K562 (cell line): ENCODE data around the gene AP1M1. TPM values are rescaled to one million over a fixed set of nuclear protein-coding genes. Genes with fewer than 3 reads are reported as not detected.

Experiments
- ATAC-seq: fragments of 200-7000 bp; cut with Tn5 transposase; 3 replicates; pipeline ENCODE4 v1.9.1; 2020; ENCODE audit warnings: moderate library complexity
- BruUV-seq: library from RNA; stranded (reverse); fragments of 400-500 nt; replicated peaks from 2 replicates; lab custom pipeline; 2021; lab: Mats Ljungman, UMichigan
- CTCF ChIA-PET: fragments of 300-600 bp; formaldehyde crosslinking; extraction: SDS; loops from one replicate; lab custom pipeline; 2021; ENCODE audit warnings: low intra/inter-chr PET ratio; lab: Yijun Ruan, JAX
- POLR2A ChIA-PET: fragments of 300-600, 350-650 bp; sonication (Branson Sonifier 250); formaldehyde crosslinking; extraction: SDS; loops from one replicate; lab custom pipeline; 2021; ENCODE audit warnings: antibody characterized with exemption, inconsistent platforms; lab: Yijun Ruan, JAX
- DNase-seq, 4 experiments: peaks; one replicate each; pipeline versions ENCODE4 v3.0.0 to v3.0.0-alpha.2; 2011 to 2018; ENCODE audit warnings: low spot score in 3 of 4, mixed read lengths in 3 of 4; ENCODE audit errors: extremely low read depth in 1 of 4
- FAIRE-seq: peaks from 2 replicates; lab custom pipeline; 2011; peaks lifted over from hg19 to GRCh38; lab: Jason Lieb, UNC
- H2AFZ ChIP-seq: 2 replicates; pipeline ENCODE4 v1.6.0; 2011; ENCODE audit warnings: low read depth, low read length, control low read depth, inconsistent platforms
- H3K27ac ChIP-seq: fragments of 200-600 bp; 3 replicates; pipeline ENCODE4 v1.8.0; 2011; ENCODE audit warnings: low read depth, mild to moderate bottlenecking, control low read depth, inconsistent platforms, low read length, moderate library complexity, mixed read lengths; ENCODE audit errors: extremely low read depth
- H3K27me3 ChIP-seq, 2 experiments: fragments of 300-600 bp in 1 of 2; 2 replicates in 1 of 2; 3 replicates in 1 of 2; pipeline versions ENCODE4 v1.6.0 to v1.8.0; 2011; ENCODE audit warnings: inconsistent platforms in 2 of 2, low read length in 2 of 2, mild to moderate bottlenecking in 1 of 2, mixed read lengths in 1 of 2, moderate library complexity in 1 of 2; ENCODE audit not compliant: control insufficient read depth in 2 of 2, insufficient read depth in 2 of 2
- H3K36me3 ChIP-seq: fragments of 300-600 bp; 3 replicates; pipeline ENCODE4 v1.8.0; 2011; ENCODE audit warnings: mild to moderate bottlenecking, low read length, inconsistent platforms; ENCODE audit not compliant: control insufficient read depth, insufficient read depth
- H3K4me1 ChIP-seq, 2 experiments: fragments of 200-600 bp in 1 of 2; replicated peaks in 1 of 2; 2 replicates in 1 of 2; 3 replicates in 1 of 2; pipeline versions ENCODE4 v1.5.1 to v1.8.0; 2011; ENCODE audit warnings: inconsistent platforms in 2 of 2, low read length in 2 of 2, mild to moderate bottlenecking in 1 of 2, mixed read lengths in 1 of 2, moderate library complexity in 1 of 2; ENCODE audit not compliant: control insufficient read depth in 2 of 2, insufficient read depth in 2 of 2
- H3K4me2 ChIP-seq: 2 replicates; pipeline ENCODE4 v1.6.1; 2011; ENCODE audit warnings: low read length, control low read depth, inconsistent platforms, mixed read lengths; ENCODE audit not compliant: insufficient read depth
- H3K4me3 ChIP-seq: fragments of 200-600 bp; sonication (generic), shearing (Covaris generic); 2 replicates; pipeline ENCODE4 v1.5.1; 2016; ENCODE audit warnings: control low read depth, inconsistent platforms
- H3K79me2 ChIP-seq: fragments of 200-600 bp; 3 replicates; pipeline ENCODE4 v1.8.0; 2011; ENCODE audit warnings: low read length, inconsistent platforms; ENCODE audit not compliant: control insufficient read depth, insufficient read depth
- H3K9ac ChIP-seq, 2 experiments: 2 replicates each; pipeline versions ENCODE4 v1.6.0 to v1.6.1; 2011; ENCODE audit warnings: low read depth in 2 of 2, low read length in 2 of 2, control low read depth in 1 of 2, inconsistent platforms in 1 of 2, mild to moderate bottlenecking in 1 of 2, mixed read lengths in 1 of 2; ENCODE audit not compliant: insufficient read depth in 1 of 2
- H3K9me1 ChIP-seq: one replicate; pipeline ENCODE4 v1.6.0; 2011; ENCODE audit warnings: inconsistent platforms, mild to moderate bottlenecking, low read length, moderate library complexity; ENCODE audit not compliant: control insufficient read depth, insufficient read depth
- H3K9me3 ChIP-seq: replicated peaks from 2 replicates; pipeline ENCODE4 v1.5.1; 2011; ENCODE audit warnings: low read depth, low read length, inconsistent platforms; ENCODE audit not compliant: control insufficient read depth, insufficient read depth
- H4K20me1 ChIP-seq: replicated peaks from 2 replicates; pipeline ENCODE4 v1.6.1; 2011; ENCODE audit warnings: low read length, inconsistent platforms, mixed read lengths; ENCODE audit not compliant: control insufficient read depth, insufficient read depth
- ARID4B ChIP-seq: sonication (generic); formaldehyde crosslinking; IDR thresholded peaks from 2 replicates; pipeline ENCODE4 v1.8.0; 2022; ENCODE audit warnings: mild to moderate bottlenecking, missing genetic modification reagents
- CBFA2T2 ChIP-seq: fragments of 450-650 bp; conservative IDR thresholded peaks from 2 replicates; pipeline ENCODE4 v1.6.1; 2017; ENCODE audit warnings: mild to moderate bottlenecking
- E2F6 ChIP-seq, 2 experiments: IDR thresholded peaks; 2 replicates each; pipeline ENCODE4 v1.6.1; 2011; ENCODE audit warnings: borderline replicate concordance in 1 of 2, control low read depth in 1 of 2, low read depth in 1 of 2, low read length in 1 of 2, mild to moderate bottlenecking in 1 of 2, mixed read lengths in 1 of 2, moderate library complexity in 1 of 2; ENCODE audit not compliant: insufficient read depth in 1 of 2, insufficient read length in 1 of 2, poor library complexity in 1 of 2, severe bottlenecking in 1 of 2; ENCODE audit errors: extremely low read depth in 1 of 2
- FOXK2 ChIP-seq, 2 experiments: fragments of 450-650 bp; IDR thresholded peaks in 1 of 2; conservative IDR thresholded peaks in 1 of 2; 2 replicates each; pipeline ENCODE4 v1.6.1; 2016; ENCODE audit warnings: low read depth in 2 of 2, mild to moderate bottlenecking in 1 of 2
- NBN ChIP-seq: fragments of 450-650 bp; IDR thresholded peaks from 2 replicates; pipeline ENCODE4 v1.6.1; 2016; ENCODE audit warnings: low read depth, mild to moderate bottlenecking
- TOE1 ChIP-seq, 2 experiments: fragments of 450-650 bp in 1 of 2; sonication (generic) in 1 of 2; formaldehyde crosslinking in 1 of 2; IDR thresholded peaks; 2 replicates each; pipeline versions ENCODE4 v1.7.1 to v1.8.0; 2016 to 2022; ENCODE audit warnings: borderline replicate concordance in 2 of 2, mild to moderate bottlenecking in 2 of 2, antibody characterized with exemption in 1 of 2, inconsistent platforms in 1 of 2, low read depth in 1 of 2, missing genetic modification reagents in 1 of 2, moderate library complexity in 1 of 2
- U2AF1 ChIP-seq: fragments of 200-400 bp; formaldehyde crosslinking; optimal IDR thresholded peaks from 2 replicates; pipeline ENCODE3; 2017; ENCODE audit warnings: mild to moderate bottlenecking, low read depth, low read length, moderate library complexity
- ZC3H8 ChIP-seq: fragments of 450-650 bp; IDR thresholded peaks from 2 replicates; pipeline ENCODE4 v1.6.1; 2017
- ZNF12 ChIP-seq: sonication (generic); formaldehyde crosslinking; IDR thresholded peaks from 2 replicates; pipeline ENCODE4 v1.4.0; 2020; ENCODE audit warnings: mild to moderate bottlenecking, missing genetic modification reagents
- ZNF24 ChIP-seq: fragments of 450-650 bp; IDR thresholded peaks from 2 replicates; pipeline ENCODE4 v1.6.1; 2016
- ZNF282 ChIP-seq: sonication (generic); formaldehyde crosslinking; IDR thresholded peaks from 2 replicates; pipeline ENCODE4 v1.8.1; 2023; ENCODE audit warnings: missing genetic modification reagents
- ZNF778 ChIP-seq: fragments of 450-650 bp; formaldehyde crosslinking; IDR thresholded peaks from 2 replicates; pipeline ENCODE4 v1.4.0; 2020; ENCODE audit warnings: mild to moderate bottlenecking, moderate library complexity
- WGBS: fragments of 100-300 bp; shearing (Covaris generic); methylation state at CpG from one replicate; pipeline ENCODE4 v1.1.6; 2016; ENCODE audit warnings: low coverage, mixed read lengths; ENCODE audit not compliant: insufficient coverage; ENCODE audit errors: missing lambda C conversion rate; 5-methylcytosine and 5-hydroxymethylcytosine counted together
- in situ Hi-C: fragments of 300-500 bp; cut with MboI; formaldehyde crosslinking; loops from 4 replicates; pipeline ENCODE4 v1.15.0; 2018; ENCODE audit warnings: inconsistent platforms, mixed read lengths
- intact Hi-C: fragments of 100-400 bp; cut with micrococcal nuclease; formaldehyde crosslinking; loops from 2 replicates; pipeline ENCODE4 v1.14.2; 2022
- polyA plus RNA-seq, 8 experiments: library from polyadenylated mRNA; depleted of rRNA in 4 of 8; stranded (reverse) in 5 of 8; unstranded in 3 of 8; fragments of >200 nt; fragmentation: Nextera tagmentation in 2 of 8; fragmentation: Illumina TruSeq in 1 of 8; extraction: Ambion mirVana in 2 of 8; extraction: Trizol in 1 of 8; gene quantifications; 2 replicates each; pipeline versions ENCODE4 v1.2.1 to v1.2.3, GENCODE V29; 2011 to 2014; ENCODE audit warnings: inconsistent platforms in 1 of 8, missing spikeins in 1 of 8
- total RNA-seq, 7 experiments: library from RNA; depleted of rRNA in 6 of 7; stranded (reverse); fragments of >200 nt in 6 of 7; fragmentation: Illumina TruSeq in 2 of 7; extraction: Trizol in 2 of 7; gene quantifications; 2 replicates each; pipeline versions ENCODE4 v1.2.1 to v1.2.3, GENCODE V29; 2011 to 2021; ENCODE audit warnings: low replicate concordance in 1 of 7

Gene AP1M1
- total and polyA plus RNA-seq, 9 of the 15 experiments (the other 6 are each of a cell fraction or from before 2014, with no cell fraction given) = 0.87 to 56.2 (median 29.1) TPM

GRCh38 chr19:16224293-16225045, 26.8 kb downstream of the AP1M1 start (continued):
- TF ChIP-seq FOXK2 (conservative IDR thresholded peaks at IDR 0.05 in 1 of 2, IDR thresholded peaks at IDR 0.05 in 1 of 2; ENCODE audit: low read depth in 2 of 2) (no peak), ZC3H8 (no peak), ZNF12 (CRISPR knock-in tag) (no peak)

- DNase-seq (no peak), FAIRE-seq (no peak), ATAC-seq (no peak)
- Histone ChIP-seq H3K4me1 (peaks cover 0 to 8% of the 10 kb centered on the region in 2 experiments; a peak in 2 of 5 replicates), H2AFZ (no peak overlapping the region), H3K9me1 (peaks cover 4% of the 10 kb centered on the region), H3K27ac (no peak overlapping the region), H3K4me3 (no peak overlapping the region), H4K20me1 (no peaks in the 10 kb centered on the region), H3K9me3 (peaks cover 13% of the 10 kb centered on the region), H3K27me3 (no peaks in the 10 kb centered on the region), H3K9ac (no peak overlapping the region), H3K4me2 (no peak overlapping the region), H3K36me3 (peaks cover 44% of the 10 kb centered on the region; the same call in 2 of the 3 replicates), H3K79me2 (no peaks in the 10 kb centered on the region)
- intact Hi-C loops = no loop called here
- ChIA-PET POLR2A (interaction anchor here (0.5 kb wide), 1 partner anchor 102 kb away, joined by 3 read pairs; no protein-coding TSS in a partner anchor), CTCF (no interaction called here)
- no TSS peak for BruUV-seq
- whole genome bisulfite sequencing = 80% methylated on average over 15 of the region's 21 CpGs
- in situ Hi-C loops = no loop called here
- TF ChIP-seq ZNF282 (CRISPR knock-in tag) (no peak), E2F6 (IDR thresholded peaks at IDR 0.05; ENCODE audit: borderline replicate concordance in 1 of 2, extremely low read depth in 1 of 2, insufficient read depth in 1 of 2, insufficient read length in 1 of 2, low read depth in 1 of 2, low read length in 1 of 2, poor library complexity in 1 of 2, severe bottlenecking in 1 of 2) (no peak), ZNF24 (no peak), ZC3H8 (no peak), NBN (no peak), TOE1 (IDR thresholded peaks at IDR 0.05; ENCODE audit: borderline replicate concordance) (no peak), TOE1 (CRISPR knock-in tag; IDR thresholded peaks at IDR 0.05; ENCODE audit: borderline replicate concordance, low read depth) (no peak), U2AF1 (no peak), CBFA2T2 (no peak), ZNF778 (CRISPR knock-in tag) (no peak), ARID4B (CRISPR knock-in tag) (no peak)
Measured at GRCh38 chr19:16225279-16226183, 27.8 kb downstream of the AP1M1 start.
